Astrocyte (in vitro differentiated cells and primary cell): Measurements from ENCODE around the gene STRAP.

Experiments
- CTCF ChIP-seq: IDR thresholded peaks from 2 replicates; pipeline ENCODE4 v1.5.1; 2011; ENCODE audit warnings: low read depth, mild to moderate bottlenecking, inconsistent platforms, low read length, moderate library complexity; ENCODE audit not compliant: insufficient read depth
- EZH2 ChIP-seq: IDR thresholded peaks from 2 replicates; pipeline ENCODE4 v1.6.1; 2012; ENCODE audit warnings: mild to moderate bottlenecking, low read length, inconsistent platforms; ENCODE audit not compliant: insufficient read depth

- TF ChIP-seq CTCF (no peak), EZH2 (no peak)
These were observed 18.8 kb upstream of the STRAP start for GRCh38 chr12:15863372-15863771.
